CD4-positive, alpha-beta T cell treated with Interleukin-4 for 4 hours (primary cell): Measurements from ENCODE around the gene KIF1B.

Experiments used
- DNase-seq: peaks from one replicate; pipeline ENCODE4 v3.0.0-alpha.2; 2020

The KIF1B gene

DNA sequence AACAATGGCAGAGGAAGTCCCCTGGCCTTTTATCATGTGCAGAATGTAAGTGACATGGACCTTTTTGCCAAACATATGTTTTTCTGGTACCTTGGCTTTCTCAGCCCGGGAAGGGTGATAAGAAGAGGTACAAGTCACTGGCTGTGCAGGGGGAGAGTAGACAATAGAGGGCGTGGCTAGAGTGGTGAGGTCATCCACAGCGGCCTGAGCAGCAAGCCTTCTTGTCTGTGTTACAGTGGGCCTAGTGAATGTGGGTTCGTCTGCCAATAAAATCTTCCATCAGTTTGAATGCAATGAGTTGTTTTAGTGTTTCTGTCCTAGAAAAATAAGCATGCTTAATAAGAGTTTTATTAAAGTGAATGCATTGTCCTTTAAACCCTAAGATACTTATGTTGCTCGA is 129.4 kb downstream of the KIF1B start:
- no peak for DNase-seq

DNA sequence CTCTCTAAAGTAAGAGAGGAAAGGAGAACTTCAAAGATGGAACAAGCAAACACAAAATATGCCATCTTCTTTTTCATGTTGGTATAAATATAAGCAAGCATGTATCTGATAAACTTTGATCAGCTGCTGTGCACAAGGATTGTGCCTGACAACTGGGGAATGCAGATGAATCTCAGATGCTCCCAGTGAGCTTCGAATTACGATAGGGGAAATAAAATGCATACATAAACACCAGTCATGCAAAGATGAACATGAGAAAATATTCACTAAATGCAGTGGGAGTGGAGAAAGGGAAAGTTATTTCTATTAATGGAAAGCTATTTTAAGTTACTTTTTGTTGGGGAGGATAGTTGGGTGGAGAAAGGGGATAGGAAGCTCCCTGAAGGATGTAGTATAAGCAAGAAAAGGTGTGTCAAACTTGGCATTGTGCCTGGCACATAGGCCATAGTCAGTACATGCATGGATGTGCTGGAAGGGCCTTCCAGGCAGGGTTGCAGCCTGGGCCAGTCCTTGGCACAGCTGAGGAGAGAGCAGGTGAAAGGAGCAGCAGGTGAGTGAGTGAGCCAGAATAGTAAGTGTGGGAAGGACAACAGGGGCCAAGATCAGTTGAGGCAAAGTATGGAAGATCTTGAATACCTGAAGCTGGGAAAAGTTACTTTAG is 130.7 kb downstream of the KIF1B start:
- no peak for DNase-seq

DNA sequence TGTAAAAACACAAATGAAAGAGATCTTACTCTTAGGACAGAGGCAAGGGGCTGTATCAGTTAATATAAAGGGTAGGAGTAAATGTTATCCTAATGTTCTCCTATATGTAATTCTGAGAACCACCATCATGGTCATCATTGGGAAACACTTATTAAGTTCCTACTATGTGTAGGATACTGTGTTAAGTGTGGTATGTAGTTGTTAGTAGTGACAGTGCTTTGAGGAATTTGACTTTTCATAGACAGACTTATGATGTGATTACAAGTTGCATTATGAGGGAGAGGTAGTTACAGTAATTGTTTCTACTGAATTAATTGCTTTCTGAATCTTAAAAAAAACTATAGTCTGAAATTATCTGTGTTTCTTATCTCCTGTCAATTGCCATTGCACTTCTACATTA is 136.7 kb downstream of the KIF1B start:
- no peak for DNase-seq

DNA sequence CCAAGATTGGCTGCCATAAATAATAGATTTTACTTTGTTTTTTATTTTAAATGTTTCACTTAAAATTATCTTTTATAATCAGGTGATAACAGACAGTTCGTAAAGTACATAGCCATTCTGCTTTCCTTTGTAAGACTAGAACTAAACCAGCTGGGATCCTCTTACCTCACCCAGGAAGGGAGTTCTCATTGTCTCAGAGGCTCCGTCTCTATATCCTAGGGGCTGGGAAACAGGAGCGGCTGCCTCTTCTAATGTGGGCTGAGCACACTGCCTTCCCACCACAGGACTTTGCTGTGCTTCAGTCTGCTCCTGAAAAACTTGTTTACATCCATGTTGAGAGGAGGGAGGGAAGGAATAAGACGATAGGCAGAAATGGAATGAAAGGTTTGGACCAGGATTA is 142.9 kb downstream of the KIF1B start:
- no peak for DNase-seq

DNA sequence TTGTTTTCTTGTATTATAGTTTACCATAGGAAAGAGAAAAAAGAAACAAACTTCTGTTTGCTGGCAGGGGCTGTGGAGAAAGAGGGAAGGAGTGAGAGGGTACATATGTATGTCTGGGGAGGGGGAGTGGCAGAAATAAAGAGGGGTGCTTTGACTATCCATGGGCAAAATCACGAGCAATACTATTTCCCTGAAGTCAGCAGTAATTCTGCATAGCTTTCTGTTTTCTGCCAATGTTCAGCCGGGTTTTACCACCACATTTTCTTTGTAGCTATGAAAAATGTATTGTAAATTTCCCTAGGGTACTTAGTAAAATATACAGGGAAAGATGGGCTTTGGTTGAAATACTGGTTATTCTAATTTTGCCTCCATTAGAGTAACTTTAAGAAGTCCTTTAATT is 143.3 kb downstream of the KIF1B start:
- no peak for DNase-seq

DNA sequence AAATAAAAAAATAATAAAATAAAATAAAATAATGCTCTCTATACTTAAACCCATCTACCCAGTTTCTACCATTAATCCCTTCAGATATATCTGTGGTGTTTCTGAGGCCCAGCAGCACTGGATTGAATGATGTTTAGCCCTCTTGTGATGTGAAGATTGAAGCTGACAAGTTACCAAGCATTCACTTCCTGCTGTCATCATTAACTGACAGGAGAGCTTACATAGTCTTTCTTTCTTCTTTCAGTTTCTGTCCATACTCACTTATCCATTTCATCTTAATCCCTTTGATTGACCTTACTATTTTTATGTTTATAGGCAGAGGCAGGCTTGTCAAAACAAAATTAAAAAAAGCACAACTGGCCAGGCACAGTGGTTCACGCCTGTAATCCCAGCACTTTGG is 149.7 kb downstream of the KIF1B start:
- no peak for DNase-seq

DNA sequence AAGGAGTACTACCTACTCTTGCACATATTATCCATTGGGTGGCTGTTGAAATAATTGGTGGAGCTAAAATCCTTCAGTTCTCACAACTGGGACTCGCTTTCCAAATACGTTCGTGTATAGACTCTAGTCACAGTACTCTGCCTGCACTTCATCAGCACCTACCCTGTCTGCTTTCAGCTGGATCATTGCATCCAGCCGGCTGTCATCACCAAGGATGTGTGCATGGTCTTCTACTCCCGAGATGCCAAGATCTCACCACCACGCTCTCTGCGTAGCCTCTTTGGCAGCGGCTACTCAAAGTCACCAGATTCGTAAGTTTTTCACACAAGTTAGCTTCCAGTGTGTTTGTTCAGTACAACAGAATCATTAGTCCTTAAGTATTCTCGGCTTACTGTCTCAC is 151.1 kb downstream of the KIF1B start:
- DNase-seq, result no peak

DNA sequence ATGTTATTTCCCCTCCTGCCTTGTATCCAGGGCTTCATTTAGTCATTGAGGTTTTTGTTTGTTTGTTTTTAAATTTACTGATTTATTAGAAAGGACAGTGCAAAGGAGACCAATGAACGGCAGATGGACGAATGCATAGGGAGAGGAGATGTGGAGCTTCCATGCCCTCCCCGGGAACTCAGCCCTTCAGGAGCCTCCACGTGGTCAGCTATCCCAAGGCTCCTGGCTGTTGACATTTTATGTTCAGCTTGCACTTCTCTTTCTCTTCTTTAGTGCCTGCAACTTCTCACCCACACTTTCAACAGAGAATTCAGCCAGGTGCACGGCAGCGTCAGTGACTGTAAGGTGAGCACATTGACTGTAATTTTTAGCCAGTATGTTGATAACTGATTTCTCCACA is 157.8 kb downstream of the KIF1B start:
- DNase-seq, result no peak

DNA sequence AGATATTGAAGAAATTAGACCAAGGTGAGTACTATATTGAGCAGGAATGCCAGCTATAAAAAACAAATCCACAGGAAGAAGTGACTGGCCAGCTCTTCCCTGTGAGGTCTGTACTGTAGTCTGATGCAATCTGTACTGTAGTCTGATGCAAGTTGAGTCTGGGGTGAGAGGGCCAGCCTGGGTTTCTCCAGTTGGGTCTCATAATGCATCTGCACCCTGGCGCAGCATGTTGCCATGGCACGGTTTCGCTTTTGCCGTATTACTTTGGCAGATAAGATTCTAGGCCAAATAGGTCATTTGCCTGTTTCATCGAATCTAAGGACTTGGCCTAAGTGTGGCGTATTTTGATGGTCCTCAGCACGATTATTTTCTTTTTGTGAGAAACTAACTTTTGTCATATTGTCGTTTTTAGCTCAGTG is 164.1 kb downstream of the KIF1B start:
- DNase-seq, result no peak

DNA sequence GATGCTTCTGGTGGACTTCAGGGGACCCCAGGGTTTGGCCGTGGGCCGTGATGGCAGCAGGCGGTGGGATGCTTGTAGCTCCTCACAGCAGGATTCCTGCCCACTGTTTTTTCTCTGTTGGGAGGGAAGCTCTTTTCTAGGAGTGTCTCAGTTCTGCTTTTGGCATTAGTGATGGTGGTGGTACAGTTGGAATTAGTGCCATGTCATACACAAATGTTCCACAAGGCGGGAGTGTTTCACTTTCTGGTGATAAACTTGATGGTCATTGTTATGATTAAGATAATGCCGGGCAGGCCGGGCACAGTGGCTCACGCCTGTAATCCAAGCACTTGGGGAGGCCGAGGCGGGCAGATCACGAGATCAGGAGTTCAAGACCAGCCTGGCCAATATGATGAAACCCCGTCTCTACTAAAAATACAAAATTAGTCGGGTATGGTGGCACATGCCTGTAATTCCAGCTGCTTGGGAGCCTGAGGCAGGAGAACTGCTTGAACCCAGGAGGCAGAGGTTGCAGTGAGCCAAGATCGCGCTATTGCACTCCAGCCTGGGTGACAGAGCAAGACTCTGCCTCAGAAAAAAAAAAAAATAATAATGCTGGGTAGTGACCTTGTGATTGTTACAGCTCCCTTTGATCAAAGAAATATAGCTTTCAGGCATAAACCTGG is 167.1 kb downstream of the KIF1B start:
- DNase-seq, result peak; percentile 24

DNA sequence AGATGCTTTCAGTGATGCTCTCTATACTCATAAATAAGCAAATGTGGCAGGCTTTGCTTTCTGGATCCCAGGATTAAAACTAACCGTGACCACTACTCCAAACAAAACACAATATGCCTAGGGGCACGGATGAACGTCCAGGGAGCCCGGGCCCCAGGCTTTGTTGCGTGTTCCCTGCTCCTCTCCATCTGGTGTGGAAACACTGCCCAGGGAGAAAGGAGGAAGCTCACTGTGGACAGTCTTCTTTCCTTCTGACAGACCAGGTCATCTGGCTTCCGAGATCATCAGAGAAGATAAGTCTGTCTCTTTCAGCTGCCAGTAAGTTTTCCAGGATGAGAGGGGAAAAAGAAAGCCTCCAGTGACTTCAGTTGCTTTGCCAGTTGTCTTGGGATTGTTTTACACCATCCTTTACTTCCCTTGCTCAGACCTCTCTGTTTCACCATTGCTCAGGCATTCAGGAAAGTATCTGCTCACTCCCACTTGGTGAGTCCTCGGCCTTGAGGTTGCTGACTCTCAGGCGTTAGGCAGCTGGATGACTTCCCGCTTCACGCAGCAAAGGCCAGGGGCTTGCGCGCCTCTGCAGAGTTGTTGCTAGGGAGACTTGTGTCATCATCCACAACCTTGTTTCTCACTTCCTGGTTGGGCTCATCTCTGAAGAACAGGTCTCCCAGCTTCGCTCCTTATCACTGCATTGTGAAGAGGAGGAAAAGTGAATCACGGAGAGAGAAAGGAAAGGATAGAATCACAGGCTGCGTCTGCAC is 167.9 kb downstream of the KIF1B start:
- DNase-seq, result no peak

DNA sequence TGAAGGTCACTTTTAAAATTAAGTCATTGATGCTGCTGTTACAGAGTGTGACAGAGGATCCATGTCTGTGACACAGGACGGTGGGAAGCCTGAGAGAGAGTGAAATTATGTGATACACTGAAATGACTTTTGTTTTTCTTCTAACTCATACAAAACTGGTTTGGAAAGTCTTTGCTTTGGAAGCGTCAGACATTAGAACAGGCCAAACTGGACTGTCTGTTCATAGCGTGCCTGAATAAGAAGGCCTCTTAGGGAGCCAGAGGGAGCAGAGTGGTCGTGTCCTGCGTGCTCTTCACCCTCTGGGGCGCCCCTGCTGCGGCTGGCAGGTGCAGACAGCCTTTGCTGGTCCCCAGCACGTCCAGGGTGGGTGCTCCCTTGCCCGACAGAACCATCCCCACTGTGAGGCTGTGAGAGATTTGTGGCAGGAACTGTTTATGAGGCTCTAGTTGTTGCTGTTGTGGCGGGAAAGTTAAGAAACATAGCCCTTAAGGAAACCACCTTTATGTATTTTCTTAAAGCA is 168.8 kb downstream of the KIF1B start:
- DNase-seq, result no peak

DNA sequence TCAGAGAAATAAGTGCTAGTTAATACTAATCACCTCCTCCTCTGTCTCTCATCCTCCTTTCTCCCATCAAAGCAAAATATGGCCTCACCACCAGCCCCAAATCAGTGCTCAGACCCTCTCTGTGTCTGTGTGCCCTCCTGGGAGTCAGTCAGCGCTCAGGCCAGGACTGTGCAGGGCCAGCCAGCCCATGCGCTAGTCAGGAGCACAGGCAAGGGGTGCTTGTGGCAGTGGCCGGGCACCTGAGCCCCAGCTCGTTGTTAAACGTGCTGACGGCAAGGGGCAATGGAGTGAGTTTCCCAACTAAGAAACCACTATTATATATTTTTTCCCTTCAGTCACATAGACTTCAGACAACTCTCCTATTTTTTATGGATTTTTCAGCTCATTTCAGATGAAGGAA is 169.3 kb downstream of the KIF1B start:
- DNase-seq, result no peak

DNA sequence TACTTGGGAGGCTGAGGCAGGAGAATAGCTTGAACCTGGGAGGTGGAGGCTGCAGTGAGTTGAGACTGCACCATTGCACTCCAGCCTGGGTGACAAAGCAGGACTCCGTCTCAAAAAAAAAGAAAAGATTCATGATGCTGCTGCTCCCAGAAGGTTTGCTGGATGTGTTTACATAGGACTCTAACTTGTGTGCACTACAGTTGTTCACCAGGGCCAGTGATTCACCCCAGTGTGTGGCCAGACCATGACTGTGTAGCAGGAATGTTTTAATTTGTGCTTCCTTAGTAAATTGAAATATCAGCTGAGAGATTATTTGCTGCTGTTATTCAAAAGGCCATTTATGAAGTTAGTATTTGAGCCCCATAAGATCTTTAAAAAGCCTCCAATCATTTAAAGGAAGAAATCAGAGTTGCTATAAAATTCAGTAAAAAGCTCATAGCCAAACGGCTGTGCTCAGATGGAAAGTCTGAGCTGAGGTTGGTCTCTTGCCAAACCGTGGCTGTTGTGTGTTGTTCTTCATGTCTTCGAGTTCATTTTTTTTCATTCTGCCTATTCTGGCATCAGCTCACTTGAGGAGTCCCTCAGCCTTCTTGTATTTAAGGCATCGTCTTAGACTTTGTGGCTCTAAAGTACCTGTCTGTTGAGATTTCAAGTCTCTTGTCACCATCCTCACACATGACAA is 170.4 kb downstream of the KIF1B start:
- no peak for DNase-seq

DNA sequence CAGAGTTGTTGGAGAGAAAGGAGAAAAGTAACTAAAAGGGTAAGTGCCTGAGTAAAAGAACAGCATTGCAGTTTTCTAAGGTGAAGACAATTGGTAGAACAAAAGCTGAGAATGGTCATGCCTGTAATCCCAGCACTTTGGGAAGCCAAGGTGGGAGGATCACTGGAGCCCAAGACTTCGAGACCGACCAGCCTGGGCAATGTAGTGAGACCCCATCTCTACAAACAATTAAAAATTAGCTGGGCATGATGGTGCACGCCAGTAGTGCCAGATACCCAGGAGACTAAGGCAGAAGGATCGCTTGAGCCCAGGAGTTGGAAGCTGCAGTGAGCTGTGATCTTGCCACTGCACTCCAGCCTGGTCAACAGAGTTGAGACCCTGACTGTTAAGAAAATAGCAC is 173.3 kb downstream of the KIF1B start:
- DNase-seq, result no peak

DNA sequence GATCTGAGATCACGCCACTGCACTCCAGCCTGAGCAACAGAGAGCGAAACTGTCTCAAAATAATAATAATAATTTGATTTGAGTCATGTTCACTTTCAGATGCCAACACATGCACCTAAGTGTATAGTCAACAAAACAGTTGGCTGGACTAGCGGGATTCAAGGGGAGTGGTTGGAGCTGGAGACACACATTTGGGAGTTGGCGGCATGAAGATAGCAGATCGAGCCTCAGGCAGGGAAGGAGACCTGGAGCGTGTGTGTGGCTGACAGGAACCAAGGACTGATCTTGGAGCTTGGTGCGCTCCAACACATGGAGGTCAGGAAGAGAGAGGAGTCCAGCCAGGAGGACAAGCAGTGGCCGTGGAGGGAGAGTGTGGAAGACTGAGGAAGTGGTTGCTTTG is 173.8 kb downstream of the KIF1B start:
- DNase-seq, result no peak

DNA sequence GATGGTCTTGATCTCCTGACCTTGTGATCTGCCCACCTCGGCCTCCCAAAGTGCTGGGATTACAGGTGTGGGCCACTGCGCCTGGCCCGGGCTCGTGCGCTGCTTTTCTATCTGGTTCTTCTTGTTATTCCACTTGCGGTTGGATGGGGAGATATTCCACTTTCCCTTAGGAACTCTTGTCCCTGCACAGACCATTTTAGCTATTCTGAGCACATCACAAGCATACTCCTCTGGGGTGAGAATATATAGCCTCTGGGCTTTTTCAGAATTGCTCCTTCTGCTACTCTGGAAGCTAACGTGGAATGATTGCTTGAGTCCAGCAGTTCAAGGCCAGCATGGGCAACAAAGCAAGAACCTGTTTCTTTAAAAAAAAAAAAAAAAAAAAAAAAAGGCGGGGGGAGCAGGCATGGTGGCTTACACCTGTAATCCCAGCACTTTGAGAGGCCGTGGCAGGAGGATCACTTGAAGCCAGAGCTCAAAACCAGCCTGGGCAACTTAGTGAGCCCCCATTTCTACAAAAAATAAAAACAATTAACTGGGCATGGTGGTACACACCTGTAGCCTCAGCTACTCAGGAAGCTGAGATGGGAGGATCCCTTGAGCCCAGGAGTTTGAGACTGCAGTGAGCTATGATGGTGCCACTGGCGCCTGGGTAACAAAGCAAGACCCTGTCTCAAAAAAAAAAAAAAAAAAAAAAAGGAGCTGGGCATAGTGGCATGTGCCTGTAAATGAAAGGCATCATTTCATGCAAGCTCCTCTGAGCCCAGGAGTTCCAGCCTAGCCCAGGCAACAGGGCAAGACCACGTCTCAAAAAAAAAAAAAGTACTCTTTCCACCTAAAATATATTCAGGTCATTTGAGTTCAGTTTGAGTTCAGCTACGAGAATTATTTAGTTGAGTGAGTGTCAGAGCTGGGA is 176.6 kb downstream of the KIF1B start:
- no peak for DNase-seq

DNA sequence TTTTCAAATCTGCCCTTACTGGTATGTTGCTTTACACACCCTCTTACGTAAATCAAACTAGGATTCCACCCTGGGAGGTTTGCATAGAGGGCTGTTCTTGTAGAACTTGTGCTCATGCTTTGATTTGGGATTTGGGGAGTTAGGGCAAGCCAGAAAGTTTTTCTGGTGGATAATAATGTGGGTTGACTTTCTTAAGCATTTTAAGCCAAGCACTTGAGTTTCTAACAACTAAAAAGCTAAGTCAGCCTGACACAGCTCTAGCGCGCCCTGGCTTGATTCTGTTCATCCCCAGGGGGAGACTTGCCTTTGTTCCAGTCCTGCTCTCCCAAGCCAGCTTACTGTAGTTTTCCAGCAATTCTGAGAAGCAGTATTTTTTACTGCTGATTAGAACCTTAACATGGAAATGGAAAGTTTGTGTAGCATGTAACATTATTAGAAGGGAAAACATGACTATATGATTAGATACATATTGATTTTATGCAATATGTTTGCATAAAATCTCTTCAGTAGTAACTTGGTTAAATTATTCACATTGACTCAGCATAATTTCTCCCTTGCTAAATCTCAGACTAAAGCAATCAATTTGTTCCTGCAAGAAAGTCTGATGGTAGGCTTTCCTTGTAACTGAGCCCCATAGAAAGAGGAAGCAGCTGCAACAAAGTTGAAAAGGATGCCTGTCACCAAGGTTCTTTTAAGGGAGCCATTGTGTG is 177.5 kb downstream of the KIF1B start:
- peak; percentile 30 for DNase-seq

DNA sequence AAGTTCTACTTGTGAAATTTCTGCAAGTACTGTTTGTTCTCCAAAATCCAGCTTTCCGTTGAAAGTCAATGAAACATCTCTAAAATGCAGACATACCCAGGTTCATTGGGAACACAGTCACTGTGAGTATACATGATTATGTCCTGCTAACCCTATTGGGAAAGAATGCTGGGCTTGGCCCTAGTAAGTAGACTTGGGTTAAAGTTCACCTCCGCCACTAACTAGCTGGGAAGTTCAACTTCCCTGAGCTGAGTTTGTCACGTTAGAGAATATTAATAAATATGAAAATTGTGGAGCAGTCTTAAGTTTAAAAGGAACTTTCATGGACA is 178.0 kb downstream of the KIF1B start:
- no peak for DNase-seq

DNA sequence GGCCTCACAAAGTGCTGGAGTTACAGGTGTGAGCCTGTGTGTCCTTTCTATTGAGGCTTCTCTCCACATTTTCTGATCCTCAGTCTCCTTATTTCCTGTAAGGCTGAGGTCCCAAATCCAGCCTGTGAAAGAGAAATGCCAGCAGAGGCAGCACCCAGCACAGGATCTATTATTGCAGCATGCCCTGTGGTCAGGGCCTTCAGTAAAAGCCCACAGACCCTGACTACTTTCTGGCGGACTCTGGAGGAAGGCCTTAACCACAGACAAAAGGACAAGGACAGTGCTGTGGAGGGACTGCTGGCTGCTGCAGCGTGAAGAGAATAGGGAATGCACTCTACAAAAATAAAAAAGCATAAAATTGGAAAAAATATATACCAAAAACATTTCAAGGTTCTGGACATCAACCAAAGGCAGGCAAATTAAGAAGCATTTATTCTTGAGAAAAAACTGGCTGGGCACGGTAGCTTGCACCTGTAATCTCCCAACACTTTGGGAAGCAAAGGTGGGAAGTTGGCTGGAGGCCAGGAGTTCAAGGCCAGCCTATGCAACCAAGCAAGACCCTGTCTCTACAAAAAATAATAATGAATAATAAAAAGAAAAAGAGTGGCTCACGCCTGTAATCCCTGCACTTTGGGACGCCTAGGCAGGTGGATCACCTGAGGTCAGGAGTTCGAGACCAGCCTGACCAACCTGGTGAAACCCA is 179.1 kb downstream of the KIF1B start:
- no peak for DNase-seq

DNA sequence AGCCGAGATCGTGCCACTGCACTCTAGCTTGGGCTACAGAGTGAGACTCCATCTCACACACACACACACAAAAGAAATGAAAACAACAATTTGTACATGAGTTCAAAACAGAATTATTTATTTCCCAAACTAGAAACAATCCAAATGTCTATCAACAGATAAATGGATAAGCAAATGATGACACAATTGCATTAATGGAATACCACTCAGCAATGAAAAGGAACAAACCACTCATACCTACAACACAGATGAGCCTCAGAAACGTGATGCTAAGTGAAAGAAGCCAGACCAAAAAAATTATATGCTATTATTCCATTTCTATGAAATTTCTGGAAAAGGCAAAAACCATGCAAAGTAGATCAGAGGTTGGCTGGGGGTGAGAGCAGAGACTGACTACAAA is 186.5 kb downstream of the KIF1B start:
- DNase-seq, result no peak
